Heart right ventricle (tissue), 16 donors: ENCODE results near the gene PCDHA9. TPM values are rescaled to one million over a fixed set of nuclear protein-coding genes. Genes with fewer than 3 reads are reported as not detected.
"Not testable (repeated sequence)": the region's sequence is repeated elsewhere in the genome, so short reads cannot be mapped to it uniquely, and the experiment has no call there.

Experiments used
- ATAC-seq, 8 donors: fragments of 200-7000 bp; cut with Tn5 transposase; one replicate each; pipeline ENCODE4 v1.9.1; 2020; ENCODE audit warnings: mild to moderate bottlenecking in 8 of 8, moderate library complexity in 8 of 8, moderate number of reproducible peaks in 1 of 8
- DNase-seq, 2 donors: peaks; one replicate each; pipeline ENCODE4 v3.0.0-alpha.2; 2020
- H3K27ac ChIP-seq, 10 donors: fragments of 200-600 bp; sonication (generic) in 2 of 10; one replicate each; pipeline versions ENCODE4 v1.5.0 to v1.8.0; 2020 to 2022; ENCODE audit warnings: mild to moderate bottlenecking in 3 of 10
- H3K27me3 ChIP-seq, 7 donors: fragments of 200-600 bp; one replicate each; pipeline ENCODE4 v1.8.0; 2021 to 2022; ENCODE audit warnings: mild to moderate bottlenecking in 2 of 7
- H3K36me3 ChIP-seq, 9 donors: fragments of 200-600 bp; sonication (generic) in 1 of 9; one replicate each; pipeline versions ENCODE4 v1.5.0 to v1.8.0; 2020 to 2022; ENCODE audit warnings: mild to moderate bottlenecking in 2 of 9
- H3K4me1 ChIP-seq, 9 donors: fragments of 200-600 bp; sonication (generic) in 1 of 9; one replicate each; pipeline versions ENCODE4 v1.5.0 to v1.8.0; 2020 to 2022; ENCODE audit warnings: mild to moderate bottlenecking in 4 of 9
- H3K4me3 ChIP-seq, 10 donors: fragments of 200-600 bp; sonication (generic) in 2 of 10; one replicate each; pipeline versions ENCODE4 v1.5.0 to v1.8.0; 2020 to 2022; ENCODE audit warnings: mild to moderate bottlenecking in 7 of 10, moderate library complexity in 2 of 10
- H3K9me3 ChIP-seq, 11 donors: fragments of 200-600 bp in 10 of 11; sonication (generic) in 2 of 11; one replicate each; pipeline versions ENCODE4 v1.5.0 to v1.8.0; 2013 to 2022; ENCODE audit warnings: mild to moderate bottlenecking in 2 of 11, control low read depth in 1 of 11, moderate library complexity in 1 of 11
- WGBS, 2 donors: extraction: QIAGEN DNeasy Blood & Tissue Kit; methylation state at CpG; one replicate each; pipeline ENCODE4 v1.1.7; 2013; ENCODE audit warnings: inconsistent platforms in 1 of 2; 5-methylcytosine and 5-hydroxymethylcytosine counted together
- intact Hi-C, 10 donors: fragments of 100-400 bp; cut with DNase I; formaldehyde crosslinking; loops; one replicate each; pipeline versions ENCODE4 v1.11.1 to v1.14.2; 2022
- polyA plus RNA-seq, 2 donors: library from polyadenylated mRNA; stranded (reverse); fragments of 200-250 nt; gene quantifications; one replicate each; pipeline ENCODE4 v1.2.3, GENCODE V29; 2013
- total RNA-seq, 10 donors: library from RNA; stranded (reverse); fragmentation: NEBNext Ultra II Directional in 3 of 10; extraction: Animal tissue kit (Norgen Biotek cat#: 25700) in 3 of 10; gene quantifications; one replicate each; pipeline versions ENCODE4 v1.2.1 to v1.2.4, GENCODE V29; 2021 to 2023
- TF ChIP-seq, protein P1 (sequence below), 9 donors: fragments of 200-600 bp; sonication (generic) in 2 of 9; IDR thresholded peaks; one replicate each; pipeline versions ENCODE4 v1.5.0 to v1.8.0; 2021 to 2022; ENCODE audit warnings: antibody characterized with exemption in 9 of 9, mild to moderate bottlenecking in 5 of 9, moderate library complexity in 1 of 9
- donor health status: Arrhythmogenic right ventricular cardiomyopathy.
- donor health status: ischemic (EF 13 %, LVEDD 7.1; RV severe dilation, severe dysfunction).
- donor health status: healthy with polysubstance abuse.
- donor health status: DM: no; HTN: yes; CAD: no.
- donor health status: DM: no; HTN: no; CAD: no.
- donor health status: ischemic (EF 25% LVEDD 6.9; RV normal size, moderate dysfunction).
- donor health status: ischemic (EF 25% LVEDD 5.7; RV mildly dilated, moderate dysfunction).
- donor health status: healthy.
- donor health status: DM: yes; HTN: yes; CAD: no.
- donor health status: Ischemic cardiomyopathy.
- donor health status: ischemic (EF 35%, LVEDD 5.7; RV mildly dilated, moderate dysfunction).
- donor health status: nonischemic (EF 11% LVEDD 7.7; RV severe dilation, severe dysfunction).
- donor health status: DM: yes; HTN: yes; CAD: no.
- donor health status: PGD.
- donor health status: ischemic (EF 29% LVEDD 5.4; RV normal size, mild dysfunction).
- donor health status: nonischemic (EF 23%, LVEDD 6.1; RV moderate dilation, normal function).

PCDHA9 gene
- total and polyA plus RNA-seq, 12 donors, result 0.05 to 0.15 (median 0.07) TPM; not detected in 8

DNA sequence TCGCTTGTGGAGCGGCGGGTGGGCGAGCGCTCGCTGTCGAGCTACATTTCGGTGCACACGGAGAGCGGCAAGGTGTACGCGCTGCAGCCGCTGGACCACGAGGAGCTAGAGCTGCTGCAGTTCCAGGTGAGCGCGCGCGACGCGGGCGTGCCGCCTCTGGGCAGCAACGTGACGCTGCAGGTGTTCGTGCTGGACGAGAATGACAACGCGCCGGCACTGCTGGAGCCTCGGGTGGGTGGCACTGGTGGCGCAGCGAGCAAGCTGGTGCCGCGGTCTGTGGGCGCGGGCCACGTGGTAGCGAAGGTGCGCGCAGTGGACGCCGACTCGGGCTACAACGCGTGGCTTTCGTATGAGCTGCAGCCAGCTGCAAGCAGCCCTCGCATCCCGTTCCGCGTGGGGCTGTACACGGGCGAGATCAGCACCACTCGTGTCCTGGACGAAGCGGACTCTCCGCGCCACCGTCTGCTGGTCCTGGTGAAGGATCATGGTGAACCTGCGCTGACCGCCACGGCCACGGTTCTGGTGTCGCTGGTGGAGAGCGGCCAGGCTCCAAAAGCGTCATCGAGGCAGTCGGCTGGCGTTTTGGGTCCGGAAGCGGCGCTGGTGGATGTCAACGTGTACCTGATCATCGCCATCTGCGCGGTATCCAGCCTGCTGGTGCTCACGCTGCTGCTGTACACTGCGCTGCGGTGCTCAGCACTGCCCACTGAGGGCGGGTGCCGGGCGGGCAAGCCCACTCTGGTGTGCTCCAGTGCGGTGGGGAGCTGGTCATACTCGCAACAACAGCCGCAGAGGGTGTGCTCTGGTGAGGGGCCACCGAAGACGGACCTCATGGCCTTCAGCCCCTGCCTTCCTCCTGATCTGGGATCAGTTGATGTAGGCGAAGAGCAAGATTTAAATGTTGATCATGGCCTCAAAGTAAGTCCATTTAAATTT lies 5.1 kb upstream of the PCDHA9 start:
- DNase-seq (no peak), ATAC-seq (no peak)
- no peak overlapping the region for H3K4me3 ChIP-seq
- TF ChIP-seq, protein P1, sequence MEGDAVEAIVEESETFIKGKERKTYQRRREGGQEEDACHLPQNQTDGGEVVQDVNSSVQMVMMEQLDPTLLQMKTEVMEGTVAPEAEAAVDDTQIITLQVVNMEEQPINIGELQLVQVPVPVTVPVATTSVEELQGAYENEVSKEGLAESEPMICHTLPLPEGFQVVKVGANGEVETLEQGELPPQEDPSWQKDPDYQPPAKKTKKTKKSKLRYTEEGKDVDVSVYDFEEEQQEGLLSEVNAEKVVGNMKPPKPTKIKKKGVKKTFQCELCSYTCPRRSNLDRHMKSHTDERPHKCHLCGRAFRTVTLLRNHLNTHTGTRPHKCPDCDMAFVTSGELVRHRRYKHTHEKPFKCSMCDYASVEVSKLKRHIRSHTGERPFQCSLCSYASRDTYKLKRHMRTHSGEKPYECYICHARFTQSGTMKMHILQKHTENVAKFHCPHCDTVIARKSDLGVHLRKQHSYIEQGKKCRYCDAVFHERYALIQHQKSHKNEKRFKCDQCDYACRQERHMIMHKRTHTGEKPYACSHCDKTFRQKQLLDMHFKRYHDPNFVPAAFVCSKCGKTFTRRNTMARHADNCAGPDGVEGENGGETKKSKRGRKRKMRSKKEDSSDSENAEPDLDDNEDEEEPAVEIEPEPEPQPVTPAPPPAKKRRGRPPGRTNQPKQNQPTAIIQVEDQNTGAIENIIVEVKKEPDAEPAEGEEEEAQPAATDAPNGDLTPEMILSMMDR (IDR thresholded peaks at IDR 0.05), result no peak
- H3K27ac ChIP-seq, result no peak overlapping the region
- H3K36me3 ChIP-seq, result no peaks in the 10 kb centered on the region
- H3K9me3 ChIP-seq, result peaks cover 0 to 56% (median 8%) of the 10 kb centered on the region in 11 donors
- intact Hi-C loops, result no loop called here
- WGBS, 2 donors, result 33 to 43% methylated on average over 56 to 87 of the region's 87 CpGs
- H3K27me3 ChIP-seq, result peaks cover 0 to 94% (median 44%) of the 10 kb centered on the region in 7 donors
- H3K4me1 ChIP-seq, result no peaks in the 10 kb centered on the region

DNA sequence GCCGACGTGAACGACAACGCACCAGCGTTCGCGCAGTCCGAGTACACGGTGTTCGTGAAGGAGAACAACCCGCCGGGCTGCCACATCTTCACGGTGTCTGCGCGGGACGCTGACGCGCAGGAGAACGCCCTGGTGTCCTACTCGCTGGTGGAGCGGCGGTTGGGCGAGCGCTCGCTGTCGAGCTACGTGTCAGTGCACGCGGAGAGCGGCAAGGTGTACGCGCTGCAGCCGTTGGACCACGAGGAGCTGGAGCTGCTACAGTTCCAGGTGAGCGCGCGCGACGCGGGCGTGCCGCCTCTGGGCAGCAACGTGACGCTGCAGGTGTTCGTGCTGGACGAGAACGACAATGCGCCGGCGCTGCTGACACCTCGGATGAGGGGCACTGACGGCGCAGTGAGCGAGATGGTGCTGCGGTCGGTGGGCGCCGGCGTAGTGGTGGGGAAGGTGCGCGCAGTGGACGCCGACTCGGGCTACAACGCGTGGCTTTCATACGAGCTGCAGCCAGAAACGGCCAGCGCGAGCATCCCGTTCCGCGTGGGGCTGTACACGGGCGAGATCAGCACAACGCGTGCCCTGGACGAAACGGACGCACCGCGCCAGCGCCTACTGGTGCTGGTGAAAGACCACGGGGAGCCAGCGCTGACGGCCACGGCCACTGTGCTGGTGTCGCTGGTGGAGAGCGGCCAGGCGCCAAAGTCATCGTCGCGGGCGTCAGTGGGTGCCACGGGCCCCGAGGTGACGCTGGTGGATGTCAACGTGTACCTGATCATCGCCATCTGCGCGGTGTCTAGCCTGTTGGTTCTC lies 1.9 kb downstream of the PCDHA9 start:
- H3K4me3 ChIP-seq, intact Hi-C loops, H3K27ac ChIP-seq, ATAC-seq, DNase-seq, H3K36me3 ChIP-seq, H3K4me1 ChIP-seq: not testable (repeated sequence)
- Histone ChIP-seq H3K9me3 (peaks cover 0 to 44% (median 5%) of the 10 kb centered on the region in 11 donors), H3K27me3 (peaks cover 0 to 89% (median 49%) of the 10 kb centered on the region in 7 donors)
- 33 to 39% methylated on average over 52 to 101 of the region's 101 CpGs for WGBS, 2 donors

DNA sequence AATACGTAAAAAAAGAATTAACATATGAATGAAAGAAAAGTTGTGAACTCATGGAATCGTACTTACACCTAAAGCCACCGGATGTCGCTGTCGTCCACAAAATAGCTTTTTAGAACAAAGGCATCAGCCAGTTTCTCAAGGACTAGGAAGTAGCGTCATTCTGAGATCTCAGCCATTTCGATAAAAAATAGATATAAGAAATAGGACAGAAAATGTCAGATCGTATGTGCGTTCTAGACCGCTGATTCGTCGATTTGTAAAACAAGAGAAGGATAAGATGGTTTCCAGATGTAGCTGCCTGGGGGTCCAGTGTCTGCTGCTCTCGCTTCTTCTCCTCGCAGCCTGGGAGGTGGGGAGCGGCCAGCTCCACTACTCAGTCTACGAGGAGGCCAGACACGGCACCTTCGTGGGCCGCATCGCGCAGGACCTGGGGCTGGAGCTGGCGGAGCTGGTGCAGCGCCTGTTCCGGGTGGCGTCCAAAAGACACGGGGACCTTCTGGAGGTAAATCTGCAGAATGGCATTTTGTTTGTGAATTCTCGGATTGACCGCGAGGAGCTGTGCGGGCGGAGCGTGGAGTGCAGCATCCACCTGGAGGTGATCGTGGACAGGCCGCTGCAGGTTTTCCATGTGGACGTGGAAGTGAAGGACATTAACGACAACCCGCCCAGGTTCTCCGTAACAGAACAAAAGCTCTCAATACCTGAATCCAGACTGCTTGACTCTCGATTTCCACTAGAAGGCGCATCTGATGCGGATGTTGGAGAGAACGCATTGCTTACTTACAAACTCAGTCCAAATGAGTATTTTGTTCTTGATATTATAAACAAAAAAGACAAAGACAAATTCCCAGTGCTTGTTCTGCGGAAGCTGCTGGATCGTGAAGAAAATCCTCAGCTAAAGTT lies 7.8 kb downstream of the PCDHA9 start, which contains the start of gene PCDHA10:
TSS of gene PCDHA10 (plus strand) at position 126 of the 903 bp plus-strand sequence. CDS start at position 278, 152 bp downstream.
- Histone ChIP-seq H3K9me3 (peaks cover 0 to 49% (median 18%) of the 10 kb centered on the region in 11 donors), H3K4me3 (peak within 1 kb of the TSS in 6 of 10 donors; percentile 7 to 43 (median 16)), H3K27ac (no peak within 1 kb of the TSS), H3K27me3 (peaks cover 0 to 94% (median 28%) of the 10 kb centered on the region in 7 donors), H3K36me3 (no peaks in the 10 kb centered on the region), H3K4me1 (no peaks in the 10 kb centered on the region)
- DNase-seq (no peak), ATAC-seq (no peak)
- intact Hi-C loops, result loop anchor here in 1 of 10 donors (1.0 kb wide), 1 partner anchor 11 kb away; no protein-coding TSS in a partner anchor
- TF ChIP-seq, protein P1 (IDR thresholded peaks at IDR 0.05), result peak in 4 of 9 donors; percentile 8 to 47 (median 19)
- WGBS, 2 donors, result 14 to 17% methylated on average over 40 to 44 of the region's 44 CpGs

DNA sequence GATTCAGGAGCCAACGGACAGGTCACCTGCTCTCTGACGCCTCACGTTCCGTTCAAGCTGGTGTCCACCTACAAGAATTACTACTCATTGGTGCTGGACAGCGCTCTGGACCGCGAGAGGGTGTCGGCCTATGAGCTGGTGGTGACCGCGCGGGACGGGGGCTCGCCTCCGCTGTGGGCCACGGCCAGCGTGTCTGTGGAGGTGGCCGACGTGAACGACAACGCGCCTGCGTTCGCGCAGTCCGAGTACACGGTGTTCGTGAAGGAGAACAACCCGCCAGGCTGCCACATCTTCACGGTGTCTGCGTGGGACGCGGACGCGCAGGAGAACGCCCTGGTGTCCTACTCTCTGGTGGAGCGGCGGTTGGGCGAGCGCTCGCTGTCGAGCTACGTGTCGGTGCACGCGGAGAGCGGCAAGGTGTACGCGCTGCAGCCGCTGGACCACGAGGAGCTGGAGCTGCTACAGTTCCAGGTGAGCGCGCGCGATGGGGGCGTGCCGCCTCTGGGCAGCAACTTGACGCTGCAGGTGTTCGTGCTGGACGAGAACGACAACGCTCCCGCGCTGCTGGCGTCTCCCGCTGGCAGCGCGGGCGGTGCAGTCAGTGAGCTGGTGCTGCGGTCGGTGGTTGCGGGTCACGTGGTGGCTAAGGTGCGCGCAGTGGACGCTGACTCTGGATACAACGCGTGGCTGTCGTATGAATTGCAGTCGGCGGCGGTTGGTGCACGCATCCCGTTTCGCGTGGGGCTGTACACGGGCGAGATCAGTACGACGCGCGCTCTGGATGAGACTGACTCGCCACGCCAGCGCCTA lies 9.2 kb downstream of the PCDHA9 start:
- intact Hi-C loops, result no loop called here
- 39 to 60% methylated on average over 36 to 94 of the region's 94 CpGs for WGBS, 2 donors
- Histone ChIP-seq H3K27me3 (peaks cover 0 to 94% (median 39%) of the 10 kb centered on the region in 7 donors), H3K9me3 (peaks cover 0 to 56% (median 18%) of the 10 kb centered on the region in 11 donors), H3K27ac (no peak overlapping the region), H3K36me3 (no peaks in the 10 kb centered on the region), H3K4me1 (no peaks in the 10 kb centered on the region), H3K4me3 (no peak overlapping the region)
- ATAC-seq (no peak), DNase-seq (no peak)
- TF ChIP-seq, protein P1 (IDR thresholded peaks at IDR 0.05), result no peak
